EH (cell line): ENCODE measurements around the gene DYNC1I1.

ENCODE experiments used
- DNase-seq: peaks from one replicate; pipeline ENCODE4 v3.0.0-alpha.2; 2015; ENCODE audit warnings: low read depth

The DYNC1I1 gene

GRCh38 chr7:95793658-95794057 lies 21.3 kb downstream of the DYNC1I1 start:
- DNase-seq: no peak

GRCh38 chr7:95794917-95795515 lies 22.7 kb downstream of the DYNC1I1 start:
- peak; percentile 26 for DNase-seq

- no peak for DNase-seq
Measured at GRCh38 chr7:95796617-95797016, 24.3 kb downstream of the DYNC1I1 start.

DNA sequence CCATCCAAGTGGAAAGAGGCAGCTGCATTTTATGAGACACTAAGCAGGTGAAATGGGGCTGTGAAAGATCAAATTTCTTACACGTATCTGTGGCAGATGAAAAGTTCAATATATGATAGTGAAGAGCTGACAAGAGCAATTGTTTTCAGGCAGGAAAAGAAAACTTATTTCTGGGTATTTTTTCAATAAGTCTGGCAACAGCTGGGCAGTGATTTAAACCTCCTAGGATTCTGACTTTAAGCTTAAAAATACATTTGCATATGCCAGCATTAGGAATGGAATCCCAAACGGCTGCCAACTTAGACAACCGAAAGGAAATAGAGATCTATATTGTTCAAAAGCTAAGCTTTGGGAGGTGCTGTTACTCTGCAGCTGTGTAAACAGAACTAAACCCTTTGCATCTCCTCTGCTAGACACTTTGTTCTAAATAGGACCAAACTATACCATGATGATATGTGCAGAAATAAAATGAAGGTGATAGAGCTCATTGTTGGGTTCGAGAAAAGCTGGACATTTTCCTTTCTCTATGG lies 26.1 kb downstream of the DYNC1I1 start:
- no peak for DNase-seq

DNA sequence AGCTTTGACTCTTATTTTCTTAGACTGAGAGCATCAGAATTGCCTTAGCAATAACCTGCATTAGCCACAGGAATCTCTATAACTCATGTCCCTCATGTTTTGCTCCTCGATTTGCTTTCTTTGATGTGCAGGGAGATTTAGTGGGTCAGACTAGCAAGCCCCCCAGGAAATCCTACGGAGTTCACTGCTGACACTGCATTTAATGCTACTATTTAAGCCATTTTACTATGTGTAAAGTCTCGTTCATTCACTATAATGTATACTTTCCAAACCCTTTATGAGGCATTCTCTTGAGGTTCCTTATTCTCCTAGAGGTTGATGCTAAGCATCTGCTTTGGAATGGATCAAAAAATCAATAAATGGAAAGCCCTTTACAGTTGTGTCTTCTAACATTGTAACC lies 28.4 kb downstream of the DYNC1I1 start:
- DNase-seq: no peak

DNA sequence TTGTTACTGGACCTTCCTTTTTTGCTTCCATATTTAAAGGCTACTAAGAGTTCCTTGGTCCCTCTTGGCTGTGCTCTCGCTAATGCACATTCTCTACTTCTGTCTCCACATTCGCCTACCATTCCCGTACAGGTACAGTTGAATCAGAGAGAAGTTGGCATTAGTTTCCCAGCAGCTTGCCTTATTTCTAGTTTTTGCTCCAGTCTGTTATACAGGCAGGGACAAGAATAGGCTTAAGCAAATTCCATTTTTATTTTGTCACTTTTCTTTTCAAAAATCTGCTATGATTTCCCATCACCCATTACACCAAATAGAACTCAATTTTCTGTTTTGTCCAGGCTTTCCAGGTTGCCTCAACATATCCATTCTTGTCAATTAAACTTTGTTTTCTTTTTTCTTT lies 29.9 kb downstream of the DYNC1I1 start:
- DNase-seq: no peak

GRCh38 chr7:95804052-95804451 lies 31.7 kb downstream of the DYNC1I1 start:
- no peak for DNase-seq

DNA sequence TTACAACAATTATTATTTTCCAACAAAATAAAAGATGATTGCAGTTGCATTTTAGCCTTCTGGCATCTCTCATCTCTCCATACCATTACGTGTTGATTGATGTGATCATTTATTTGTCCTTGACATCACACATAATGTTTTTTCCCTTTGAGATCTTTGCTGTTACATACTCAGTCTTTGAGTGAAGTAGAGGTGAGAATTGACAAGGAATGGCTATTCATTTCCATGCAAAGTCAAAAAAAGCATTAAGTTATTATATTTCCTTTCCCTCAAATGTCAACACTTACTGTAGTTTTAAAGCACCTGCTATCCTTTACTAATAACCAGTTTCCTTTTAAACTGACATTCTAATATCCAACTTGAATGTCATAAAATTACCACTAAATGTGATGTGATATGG lies 33.6 kb downstream of the DYNC1I1 start:
- no peak for DNase-seq

- DNase-seq: no peak
Measured at GRCh38 chr7:95808396-95808795, 36.0 kb downstream of the DYNC1I1 start.

- no peak for DNase-seq
Measured at GRCh38 chr7:95811846-95812445, 39.6 kb downstream of the DYNC1I1 start.

DNA sequence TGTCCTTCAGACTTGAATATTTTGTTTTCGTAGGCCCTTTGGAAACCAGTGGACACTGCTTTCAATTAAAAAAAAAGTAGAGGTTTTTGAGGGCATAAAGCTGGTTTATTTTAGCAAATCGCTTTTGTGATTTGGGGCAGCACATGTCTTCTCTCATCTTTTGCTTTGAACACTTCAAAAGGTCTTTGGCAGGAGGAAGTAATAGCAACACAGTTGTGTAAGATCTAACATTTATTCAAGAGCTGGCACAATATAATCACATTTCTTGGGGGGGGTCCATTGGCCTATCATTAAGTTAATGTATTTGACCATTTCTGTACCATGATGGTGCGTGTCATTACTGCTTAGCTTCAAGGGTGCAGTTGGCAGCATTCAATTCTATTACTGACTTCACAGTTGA lies 42.4 kb downstream of the DYNC1I1 start:
- DNase-seq: no peak

- no peak for DNase-seq
Measured at GRCh38 chr7:95817866-95818640, 45.7 kb downstream of the DYNC1I1 start.

DNA sequence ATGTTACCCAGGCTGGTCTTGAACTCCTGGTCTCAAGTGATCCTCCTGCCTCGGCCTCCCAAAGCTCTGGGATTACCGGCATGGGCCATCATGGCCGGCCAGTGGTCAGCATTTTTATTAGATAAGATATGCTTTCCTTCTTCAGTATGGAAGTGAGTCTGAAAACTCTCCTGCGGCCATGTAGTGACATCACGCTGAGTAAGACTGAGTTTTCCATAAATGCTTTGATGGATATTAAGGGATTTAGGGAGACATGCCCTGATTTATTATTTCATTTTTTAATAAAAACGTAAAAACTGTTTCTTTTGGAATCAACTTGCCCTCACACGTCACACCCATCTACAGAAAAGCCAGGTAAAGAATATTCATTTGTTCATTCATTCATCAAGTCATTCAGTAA lies 48.4 kb downstream of the DYNC1I1 start:
- DNase-seq: no peak

DNA sequence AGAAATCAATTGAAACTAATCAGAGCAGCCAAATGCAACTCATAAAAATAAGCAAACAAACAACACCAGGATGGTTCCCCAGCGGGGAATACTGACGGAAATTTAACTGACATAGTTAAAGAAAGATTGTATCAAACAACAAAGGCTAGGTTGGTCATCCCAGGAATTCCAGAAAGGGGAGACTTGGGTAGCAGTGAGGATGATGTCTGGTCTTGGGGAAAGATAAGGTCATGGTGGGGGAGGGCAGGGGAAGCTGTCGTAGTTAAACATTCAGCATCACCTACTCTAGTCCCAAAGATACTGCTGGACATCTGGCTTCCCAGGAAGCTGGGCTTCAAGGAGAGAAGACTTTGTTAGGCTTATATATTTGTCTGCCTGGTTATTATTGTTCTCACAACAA lies 50.4 kb downstream of the DYNC1I1 start:
- DNase-seq: no peak

GRCh38 chr7:95824616-95825015 lies 52.3 kb downstream of the DYNC1I1 start:
- DNase-seq: no peak

GRCh38 chr7:95828824-95829790 lies 56.8 kb downstream of the DYNC1I1 start:
- no peak for DNase-seq

GRCh38 chr7:95840953-95841950 lies 68.9 kb downstream of the DYNC1I1 start:
- DNase-seq: peak; percentile 9

- no peak for DNase-seq
Measured at GRCh38 chr7:95843286-95843685, 70.9 kb downstream of the DYNC1I1 start.

- no peak for DNase-seq
Measured at GRCh38 chr7:95845007-95845406, 72.7 kb downstream of the DYNC1I1 start.

- DNase-seq: no peak
Measured at GRCh38 chr7:95847061-95847460, 74.7 kb downstream of the DYNC1I1 start.

GRCh38 chr7:95859429-95859828 lies 87.1 kb downstream of the DYNC1I1 start:
- peak; percentile 81 for DNase-seq
